ENCODE data around the gene CFAP74. TPM values are rescaled to one million over a fixed set of nuclear protein-coding genes. Genes with fewer than 3 reads are reported as not detected.

CFAP74 gene
- polyA plus RNA-seq, 2 of the 4 experiments (the other 2 are of a cell fraction): 0.03 to 0.04 TPM

- POLR2A ChIA-PET: no interaction called here
- ATAC-seq (no peak), FAIRE-seq (no peak), DNase-seq (ENCODE audit: low read depth in 1 of 2, low spot score in 1 of 2) (no peak)
- Histone ChIP-seq H3K4me2 (no peak overlapping the region), H3K4me1 (peaks cover 23% of the 10 kb centered on the region; the same call in 2 of the 3 replicates), H3K4me3 (no peak overlapping the region), H3K27ac (no peak overlapping the region), H3K9me3 (no peaks in the 10 kb centered on the region)
- WGBS (ENCODE audit: missing lambda C conversion rate): 96% methylated on average over 5 of the region's 5 CpGs
- CTCF ChIA-PET: interaction anchor here (1.6 kb wide), 1 partner anchor 26 kb away, joined by 5 read pairs; no protein-coding TSS in a partner anchor
- TF ChIP-seq TP53 (CRISPR knock-in tag; IDR thresholded peaks at IDR 0.05): no peak
- no peak for TF ChIP-seq CEBPB (IDR thresholded peaks at IDR 0.05)
- TF ChIP-seq HOXA7 (CRISPR knock-in tag; IDR thresholded peaks at IDR 0.05): no peak
Observed at GRCh38 chr1:1879942-1880341, 123.6 kb downstream of the CFAP74 start.

- CTCF ChIA-PET: no interaction called here
Observed at GRCh38 chr1:1877865-1878436, 125.6 kb downstream of the CFAP74 start.

GRCh38 chr1:1876335-1876930 is 127.2 kb downstream of the CFAP74 start:
- H3K4me1 ChIP-seq: peaks cover under 1% of the 10 kb centered on the region; the same call in 1 of the 3 replicates
- TF ChIP-seq RAD21 (conservative IDR thresholded peaks at IDR 0.05 in 1 of 2, IDR thresholded peaks at IDR 0.05 in 1 of 2): no peak
- TF ChIP-seq BHLHE40 (IDR thresholded peaks at IDR 0.05; ENCODE audit: low read depth, low read length): no peak
- H3K27ac ChIP-seq: no peak overlapping the region
- H3K4me2 ChIP-seq: no peak overlapping the region
- no peak overlapping the region for H3K4me3 ChIP-seq
- CTCF ChIA-PET: interaction anchor here (0.8 to 1.9 kb wide), 3 partner anchors 16 to 31 kb away, joined by 3 to 5 read pairs (median 5); no protein-coding TSS in a partner anchor
- no peak for DNase-seq (ENCODE audit: low read depth in 1 of 2, low spot score in 1 of 2)
- FAIRE-seq: no peak
- 96% methylated on average over 11 of the region's 11 CpGs for WGBS (ENCODE audit: missing lambda C conversion rate)
- ATAC-seq: no peak
- POLR2A ChIA-PET: no interaction called here
- no peaks in the 10 kb centered on the region for H3K9me3 ChIP-seq

More at GRCh38 chr1:1877865-1878436, 125.6 kb downstream of the CFAP74 start:
- FAIRE-seq (no peak), DNase-seq (ENCODE audit: low read depth in 1 of 2, low spot score in 1 of 2) (no peak), ATAC-seq (no peak)
- peaks cover 8% of the 10 kb centered on the region; the same call in 1 of the 3 replicates for H3K4me1 ChIP-seq
- H3K27ac ChIP-seq: no peak overlapping the region
- H3K4me3 ChIP-seq: no peak overlapping the region
- POLR2A ChIA-PET: no interaction called here
- no peak for TF ChIP-seq HES2 (IDR thresholded peaks at IDR 0.05)
- TF ChIP-seq SREBF2 (IDR thresholded peaks at IDR 0.05): no peak
- TF ChIP-seq POLR2A (IDR thresholded peaks at IDR 0.05; ENCODE audit: low read length): no peak
- no peak overlapping the region for H3K4me2 ChIP-seq
- no peaks in the 10 kb centered on the region for H3K9me3 ChIP-seq
- 90% methylated on average over 5 of the region's 5 CpGs for WGBS (ENCODE audit: missing lambda C conversion rate)

- no peak overlapping the region for H3K4me3 ChIP-seq
- no peak for DNase-seq (ENCODE audit: low read depth in 1 of 2, low spot score in 1 of 2)
- POLR2A ChIA-PET: no interaction called here
- H3K9me3 ChIP-seq: no peaks in the 10 kb centered on the region
- no peak for FAIRE-seq
- no peak for ATAC-seq
- CTCF ChIA-PET: interaction anchor here (0.8 to 2.1 kb wide), 4 partner anchors 11 to 31 kb away, joined by 3 to 5 read pairs (median 4); no protein-coding TSS in a partner anchor
- WGBS (ENCODE audit: missing lambda C conversion rate): 100% methylated on average over 1 of the region's 1 CpG
- H3K4me1 ChIP-seq: no peaks in the 10 kb centered on the region
- no peak overlapping the region for H3K27ac ChIP-seq
- no peak for TF ChIP-seq POLR2AphosphoS2 (conservative IDR thresholded peaks at IDR 0.05; ENCODE audit: low read length)
- TF ChIP-seq BCL3 (IDR thresholded peaks at IDR 0.05): no peak
- TF ChIP-seq BHLHE40 (IDR thresholded peaks at IDR 0.05; ENCODE audit: low read depth, low read length): no peak
- TF ChIP-seq ZFP36 (IDR thresholded peaks at IDR 0.05; ENCODE audit: borderline replicate concordance, partially characterized antibody): no peak
- no peak for TF ChIP-seq PBX3 (IDR thresholded peaks at IDR 0.05)
- no peak for TF ChIP-seq MAFK (IDR thresholded peaks at IDR 0.05; ENCODE audit: partially characterized antibody)
- no peak for TF ChIP-seq TP53 (CRISPR knock-in tag; IDR thresholded peaks at IDR 0.05)
- TF ChIP-seq ZC3H11A (IDR thresholded peaks at IDR 0.05): no peak
- TF ChIP-seq KDM5A (IDR thresholded peaks at IDR 0.05): no peak
- no peak for TF ChIP-seq MAX (IDR thresholded peaks at IDR 0.05)
- no peak for TF ChIP-seq NR3C1 (IDR thresholded peaks at IDR 0.05)
- TF ChIP-seq MAZ (IDR thresholded peaks at IDR 0.05; ENCODE audit: borderline replicate concordance, low read depth, low read length): no peak
- no peak for TF ChIP-seq SREBF2 (IDR thresholded peaks at IDR 0.05)
- no peak for TF ChIP-seq CBX2 (IDR thresholded peaks at IDR 0.05; ENCODE audit: borderline replicate concordance, low read depth)
- no peak for TF ChIP-seq SMC3 (IDR thresholded peaks at IDR 0.05)
- TF ChIP-seq CEBPB (IDR thresholded peaks at IDR 0.05): no peak
- TF ChIP-seq PHF8 (IDR thresholded peaks at IDR 0.05; ENCODE audit: borderline replicate concordance, low read depth): no peak
- H3K4me2 ChIP-seq: no peak overlapping the region
Observed at GRCh38 chr1:1875932-1876331, 127.7 kb downstream of the CFAP74 start.
